IMR-90 (cell line): ENCODE data around the gene KRTAP20-2.

Experiments used
- BHLHE40 ChIP-seq: fragments of 150-350 bp; IDR thresholded peaks from 2 replicates; pipeline ENCODE4 v1.6.1; 2016; ENCODE audit warnings: mild to moderate bottlenecking, low read depth, low read length
- CEBPB ChIP-seq: IDR thresholded peaks from 2 replicates; pipeline ENCODE4 v1.6.1; 2012; ENCODE audit warnings: low read depth, low read length, improper control_type of control experiment
- CHD1 ChIP-seq: IDR thresholded peaks from 2 replicates; pipeline ENCODE4 v1.6.1; 2012; ENCODE audit warnings: low read depth, low read length, improper control_type of control experiment
- ELK1 ChIP-seq: fragments of 150-350 bp; IDR thresholded peaks from 2 replicates; pipeline ENCODE4 v1.6.1; 2016; ENCODE audit warnings: low read depth, mild to moderate bottlenecking, low read length, moderate library complexity, borderline replicate concordance
- FOS ChIP-seq: fragments of 150-350 bp; IDR thresholded peaks from 2 replicates; pipeline ENCODE4 v1.6.1; 2016; ENCODE audit warnings: low read depth, low read length
- MAFK ChIP-seq: IDR thresholded peaks from 2 replicates; pipeline ENCODE4 v1.6.1; 2012; ENCODE audit warnings: low read depth, low read length, improper control_type of control experiment
- MXI1 ChIP-seq: IDR thresholded peaks from 2 replicates; pipeline ENCODE4 v1.6.1; 2012; ENCODE audit warnings: low read depth, mild to moderate bottlenecking, low read length, moderate library complexity, borderline replicate concordance
- POLR2A ChIP-seq: IDR thresholded peaks from 2 replicates; pipeline ENCODE4 v1.6.1; 2012; ENCODE audit warnings: mild to moderate bottlenecking, low read depth, low read length
- RAD21 ChIP-seq: IDR thresholded peaks from 2 replicates; pipeline ENCODE4 v1.6.1; 2012; ENCODE audit warnings: low read length, improper control_type of control experiment
- RCOR1 ChIP-seq: IDR thresholded peaks from 2 replicates; pipeline ENCODE4 v1.6.1; 2012; ENCODE audit warnings: mild to moderate bottlenecking, low read length, improper control_type of control experiment; ENCODE audit not compliant: insufficient replicate concordance
- RFX5 ChIP-seq: IDR thresholded peaks from 2 replicates; pipeline ENCODE4 v1.8.0; 2012; ENCODE audit warnings: low read depth, mild to moderate bottlenecking, low read length, moderate library complexity
- SMC3 ChIP-seq: fragments of 150-350 bp; IDR thresholded peaks from 2 replicates; pipeline ENCODE4 v1.6.1; 2016; ENCODE audit warnings: low read depth, mild to moderate bottlenecking, antibody characterized with exemption, low read length, moderate library complexity
- TF ChIP-seq, protein P1 (sequence below): conservative IDR thresholded peaks from 2 replicates; pipeline ENCODE4 v1.5.1; 2012; ENCODE audit warnings: mild to moderate bottlenecking, low read depth, low read length, improper control_type of control experiment
- TF ChIP-seq, protein P2 (sequence below): fragments of 150-350 bp; IDR thresholded peaks from 2 replicates; pipeline ENCODE4 v1.6.1; 2017; ENCODE audit warnings: mild to moderate bottlenecking, antibody characterized with exemption, low read length, low read depth

GRCh38 chr21:30668776-30669175 is 33.8 kb downstream of the KRTAP20-2 start:
- TF ChIP-seq CHD1 = no peak
- TF ChIP-seq, protein P1, sequence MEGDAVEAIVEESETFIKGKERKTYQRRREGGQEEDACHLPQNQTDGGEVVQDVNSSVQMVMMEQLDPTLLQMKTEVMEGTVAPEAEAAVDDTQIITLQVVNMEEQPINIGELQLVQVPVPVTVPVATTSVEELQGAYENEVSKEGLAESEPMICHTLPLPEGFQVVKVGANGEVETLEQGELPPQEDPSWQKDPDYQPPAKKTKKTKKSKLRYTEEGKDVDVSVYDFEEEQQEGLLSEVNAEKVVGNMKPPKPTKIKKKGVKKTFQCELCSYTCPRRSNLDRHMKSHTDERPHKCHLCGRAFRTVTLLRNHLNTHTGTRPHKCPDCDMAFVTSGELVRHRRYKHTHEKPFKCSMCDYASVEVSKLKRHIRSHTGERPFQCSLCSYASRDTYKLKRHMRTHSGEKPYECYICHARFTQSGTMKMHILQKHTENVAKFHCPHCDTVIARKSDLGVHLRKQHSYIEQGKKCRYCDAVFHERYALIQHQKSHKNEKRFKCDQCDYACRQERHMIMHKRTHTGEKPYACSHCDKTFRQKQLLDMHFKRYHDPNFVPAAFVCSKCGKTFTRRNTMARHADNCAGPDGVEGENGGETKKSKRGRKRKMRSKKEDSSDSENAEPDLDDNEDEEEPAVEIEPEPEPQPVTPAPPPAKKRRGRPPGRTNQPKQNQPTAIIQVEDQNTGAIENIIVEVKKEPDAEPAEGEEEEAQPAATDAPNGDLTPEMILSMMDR = no peak
- no peak for TF ChIP-seq POLR2A
- TF ChIP-seq ELK1 = no peak
- no peak for TF ChIP-seq RAD21
- TF ChIP-seq RFX5 = no peak
- TF ChIP-seq MAFK = no peak
- TF ChIP-seq SMC3 = no peak
- no peak for TF ChIP-seq RCOR1
- no peak for TF ChIP-seq CEBPB
- TF ChIP-seq BHLHE40 = no peak
- TF ChIP-seq FOS = no peak
- TF ChIP-seq, protein P2, sequence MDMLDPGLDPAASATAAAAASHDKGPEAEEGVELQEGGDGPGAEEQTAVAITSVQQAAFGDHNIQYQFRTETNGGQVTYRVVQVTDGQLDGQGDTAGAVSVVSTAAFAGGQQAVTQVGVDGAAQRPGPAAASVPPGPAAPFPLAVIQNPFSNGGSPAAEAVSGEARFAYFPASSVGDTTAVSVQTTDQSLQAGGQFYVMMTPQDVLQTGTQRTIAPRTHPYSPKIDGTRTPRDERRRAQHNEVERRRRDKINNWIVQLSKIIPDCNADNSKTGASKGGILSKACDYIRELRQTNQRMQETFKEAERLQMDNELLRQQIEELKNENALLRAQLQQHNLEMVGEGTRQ = no peak
- TF ChIP-seq MXI1 = no peak
